Astrocyte (in vitro differentiated cells and primary cell): Measurements from ENCODE around the gene HEATR1.

Experiments used
- EZH2 ChIP-seq: IDR thresholded peaks from 2 replicates; pipeline ENCODE4 v1.6.1; 2012; ENCODE audit warnings: mild to moderate bottlenecking, low read length, inconsistent platforms; ENCODE audit not compliant: insufficient read depth
- TF ChIP-seq, protein P1 (sequence below): IDR thresholded peaks from 2 replicates; pipeline ENCODE4 v1.5.1; 2011; ENCODE audit warnings: low read depth, mild to moderate bottlenecking, inconsistent platforms, low read length, moderate library complexity; ENCODE audit not compliant: insufficient read depth

DNA sequence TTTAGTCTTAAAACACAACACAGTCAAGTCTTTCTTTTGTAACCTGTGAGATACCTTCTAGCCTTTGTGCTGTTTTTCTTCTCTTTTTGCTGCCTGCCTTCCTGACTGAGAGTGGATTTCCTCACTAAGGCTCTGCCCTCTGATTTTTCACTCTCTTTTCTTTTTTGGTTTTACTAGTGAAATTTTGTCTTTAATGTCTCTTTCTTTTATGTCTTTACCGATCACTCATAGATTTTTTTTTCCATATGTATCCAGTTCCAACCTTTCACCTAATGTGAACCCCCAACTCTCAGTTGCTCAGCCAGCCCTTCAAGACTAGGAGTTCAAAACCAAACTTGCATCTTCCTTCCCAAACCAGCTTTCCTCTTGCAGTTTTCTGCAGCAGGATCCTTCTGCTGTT is 74.0 kb downstream of the HEATR1 start:
- TF ChIP-seq, protein P1, sequence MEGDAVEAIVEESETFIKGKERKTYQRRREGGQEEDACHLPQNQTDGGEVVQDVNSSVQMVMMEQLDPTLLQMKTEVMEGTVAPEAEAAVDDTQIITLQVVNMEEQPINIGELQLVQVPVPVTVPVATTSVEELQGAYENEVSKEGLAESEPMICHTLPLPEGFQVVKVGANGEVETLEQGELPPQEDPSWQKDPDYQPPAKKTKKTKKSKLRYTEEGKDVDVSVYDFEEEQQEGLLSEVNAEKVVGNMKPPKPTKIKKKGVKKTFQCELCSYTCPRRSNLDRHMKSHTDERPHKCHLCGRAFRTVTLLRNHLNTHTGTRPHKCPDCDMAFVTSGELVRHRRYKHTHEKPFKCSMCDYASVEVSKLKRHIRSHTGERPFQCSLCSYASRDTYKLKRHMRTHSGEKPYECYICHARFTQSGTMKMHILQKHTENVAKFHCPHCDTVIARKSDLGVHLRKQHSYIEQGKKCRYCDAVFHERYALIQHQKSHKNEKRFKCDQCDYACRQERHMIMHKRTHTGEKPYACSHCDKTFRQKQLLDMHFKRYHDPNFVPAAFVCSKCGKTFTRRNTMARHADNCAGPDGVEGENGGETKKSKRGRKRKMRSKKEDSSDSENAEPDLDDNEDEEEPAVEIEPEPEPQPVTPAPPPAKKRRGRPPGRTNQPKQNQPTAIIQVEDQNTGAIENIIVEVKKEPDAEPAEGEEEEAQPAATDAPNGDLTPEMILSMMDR, result no peak
- TF ChIP-seq EZH2, result no peak
